HepG2 (cell line): ENCODE data around the gene CLASP1. TPM values are rescaled to one million over a fixed set of nuclear protein-coding genes. Genes with fewer than 3 reads are reported as not detected.

ENCODE experiments used
- ATAC-seq: fragments of 200-7000 bp; cut with Tn5 transposase; 3 replicates; pipeline ENCODE4 v1.9.1; 2020; ENCODE audit warnings: mild to moderate bottlenecking, moderate library complexity
- BruUV-seq: library from RNA; stranded (reverse); fragments of 400-500 nt; replicated peaks from 2 replicates; lab custom pipeline; 2021; lab: Mats Ljungman, UMichigan
- CTCF ChIA-PET: fragments of 300-600 bp; formaldehyde crosslinking; extraction: SDS; loops from one replicate; lab custom pipeline; 2021; ENCODE audit warnings: low total read pairs, inconsistent platforms, low intra/inter-chr PET ratio; lab: Yijun Ruan, JAX
- POLR2A ChIA-PET: fragments of 350-600 bp; sonication (Branson Sonifier 250); formaldehyde crosslinking; loops from one replicate; lab custom pipeline; 2020; ENCODE audit warnings: antibody characterized with exemption, inconsistent platforms; lab: Yijun Ruan, JAX
- DNase-seq: peaks from one replicate; pipeline ENCODE4 v3.0.0-alpha.2; 2015; ENCODE audit warnings: low spot score
- FAIRE-seq: peaks from 3 replicates; lab custom pipeline; 2011; peaks lifted over from hg19 to GRCh38; lab: Jason Lieb, UNC
- H2AFZ ChIP-seq: one replicate; pipeline ENCODE4 v1.6.1; 2011; ENCODE audit warnings: low read length, inconsistent platforms
- H3K27ac ChIP-seq: fragments of 300-600 bp; 3 replicates; pipeline ENCODE4 v1.8.0; 2011; ENCODE audit warnings: mixed run types, mild to moderate bottlenecking, mixed read lengths, low read length, inconsistent platforms; ENCODE audit not compliant: insufficient read depth; ENCODE audit errors: extremely low read length
- H3K27me3 ChIP-seq, 2 experiments: fragments of 200-600 bp in 1 of 2; 2 replicates in 1 of 2; 3 replicates in 1 of 2; pipeline versions ENCODE4 v1.6.0 to v1.8.0; 2011; ENCODE audit warnings: low read length in 2 of 2, mild to moderate bottlenecking in 2 of 2, moderate library complexity in 2 of 2, inconsistent platforms in 1 of 2; ENCODE audit not compliant: insufficient read depth in 2 of 2, control insufficient read depth in 1 of 2
- H3K36me3 ChIP-seq, 2 experiments: fragments of 200-600 bp in 1 of 2; replicated peaks in 1 of 2; 2 replicates in 1 of 2; 3 replicates in 1 of 2; pipeline versions ENCODE4 v1.5.1 to v1.8.0; 2011; ENCODE audit warnings: low read length in 2 of 2, inconsistent platforms in 1 of 2; ENCODE audit not compliant: insufficient read depth in 2 of 2, control insufficient read depth in 1 of 2
- H3K4me1 ChIP-seq: 2 replicates; pipeline ENCODE4 v1.5.1; 2012; ENCODE audit warnings: low read length, inconsistent platforms; ENCODE audit not compliant: insufficient read depth
- H3K4me2 ChIP-seq: 2 replicates; pipeline ENCODE4 v1.6.0; 2011; ENCODE audit warnings: low read depth, low read length, inconsistent platforms
- H3K4me3 ChIP-seq, 3 experiments: fragments of 200-600 bp in 1 of 3; sonication (generic), shearing (Covaris generic) in 1 of 3; replicated peaks in 1 of 3; 2 replicates each; pipeline ENCODE4 v1.5.1; 2011 to 2016; ENCODE audit warnings: low read length in 3 of 3, inconsistent platforms in 2 of 3, low read depth in 2 of 3, mild to moderate bottlenecking in 2 of 3, control low read depth in 1 of 3, mixed read lengths in 1 of 3; ENCODE audit not compliant: insufficient read depth in 1 of 3
- H3K79me2 ChIP-seq: one replicate; pipeline ENCODE4 v1.6.1; 2011; ENCODE audit warnings: low read length, inconsistent platforms; ENCODE audit not compliant: insufficient read depth
- H3K9ac ChIP-seq: 2 replicates; pipeline ENCODE4 v1.6.0; 2011; ENCODE audit warnings: mild to moderate bottlenecking, low read depth, low read length, inconsistent platforms; ENCODE audit not compliant: insufficient read depth
- H3K9me3 ChIP-seq: 2 replicates; pipeline ENCODE4 v1.5.1; 2012; ENCODE audit warnings: mild to moderate bottlenecking, low read length
- H4K20me1 ChIP-seq: 2 replicates; pipeline ENCODE4 v1.6.0; 2011; ENCODE audit warnings: inconsistent platforms, mild to moderate bottlenecking, low read length, moderate library complexity; ENCODE audit not compliant: insufficient read depth
- FOXO1 ChIP-seq: sonication (generic); formaldehyde crosslinking; IDR thresholded peaks from 2 replicates; pipeline ENCODE4 v1.4.0; 2020; ENCODE audit warnings: missing genetic modification reagents
- NR2F1 ChIP-seq, 2 experiments: fragments of 450-650 bp in 1 of 2; formaldehyde crosslinking in 1 of 2; IDR thresholded peaks; 2 replicates each; pipeline versions ENCODE4 v1.5.0 to v1.6.1; 2016 to 2020; ENCODE audit warnings: mild to moderate bottlenecking in 1 of 2, missing compliant biosample characterization in 1 of 2, missing genetic modification reagents in 1 of 2, moderate library complexity in 1 of 2
- RBM22 ChIP-seq: fragments of 200-400 bp; formaldehyde crosslinking; optimal IDR thresholded peaks from 2 replicates; pipeline ENCODE3; 2017; ENCODE audit warnings: mild to moderate bottlenecking, low read length, moderate library complexity
- ZNF883 ChIP-seq: sonication (generic); formaldehyde crosslinking; IDR thresholded peaks from 2 replicates; pipeline ENCODE4 v1.5.1; 2020; ENCODE audit warnings: mild to moderate bottlenecking, missing genetic modification reagents; ENCODE audit errors: not compliant biosample characterization
- WGBS: methylation state at CpG from one replicate; pipeline ENCODE4 v1.1.6; 2017; ENCODE audit warnings: low lambda C conversion rate; 5-methylcytosine and 5-hydroxymethylcytosine counted together
- in situ Hi-C: cut with HindIII; loops from 2 replicates; pipeline ENCODE4 v1.10.0; 2017; ENCODE audit warnings: low pct_unique_long_range_greater_than_20kb; ENCODE audit not compliant: extremely low pct_ligation_motif_present
- intact Hi-C: fragments of 100-400 bp; cut with micrococcal nuclease; formaldehyde crosslinking; loops from one replicate; pipeline ENCODE4 v1.10.0; 2022; ENCODE audit not compliant: unreplicated experiment
- polyA plus RNA-seq, 8 experiments: library from polyadenylated mRNA; depleted of rRNA in 3 of 8; stranded (reverse) in 7 of 8; unstranded in 1 of 8; fragments of >200 nt; fragmentation: Illumina TruSeq in 4 of 8; extraction: Trizol in 4 of 8; gene quantifications; 2 replicates each; pipeline versions ENCODE4 v1.2.1 to v1.2.3, GENCODE V29; 2011 to 2016; ENCODE audit warnings: low read depth in 4 of 8, missing spikeins in 1 of 8, mixed read lengths in 1 of 8; ENCODE audit not compliant: insufficient read depth in 1 of 8
- total RNA-seq, 5 experiments: library from RNA; depleted of rRNA; stranded (reverse); fragments of >200 nt; fragmentation: Illumina TruSeq; extraction: Trizol; gene quantifications; 2 replicates each; pipeline ENCODE4 v1.2.3, GENCODE V29; 2016; ENCODE audit warnings: low read depth in 1 of 5
- TF ChIP-seq, protein P1 (sequence below): sonication (generic); formaldehyde crosslinking; IDR thresholded peaks from 2 replicates; pipeline ENCODE4 v1.8.1; 2023; ENCODE audit warnings: missing genetic modification reagents, inconsistent platforms, borderline replicate concordance
- TF ChIP-seq, protein P2 (sequence below): sonication (generic); formaldehyde crosslinking; IDR thresholded peaks from 2 replicates; pipeline ENCODE4 v1.5.0; 2020; ENCODE audit warnings: mild to moderate bottlenecking, missing genetic modification reagents

The CLASP1 gene
- total and polyA plus RNA-seq, 2 of the 13 experiments (the other 11 are each of a cell fraction or from before 2014, with no cell fraction given), result 11.7 to 47.9 TPM

- Histone ChIP-seq H3K4me3 (no peak overlapping the region), H3K27ac (no peak overlapping the region), H2AFZ (no peak overlapping the region), H3K9ac (no peak overlapping the region), H4K20me1 (no peaks in the 10 kb centered on the region), H3K27me3 (no peaks in the 10 kb centered on the region), H3K79me2 (no peaks in the 10 kb centered on the region), H3K4me1 (peaks cover 17% of the 10 kb centered on the region), H3K36me3 (peaks cover 29 to 66% of the 10 kb centered on the region in 2 experiments), H3K4me2 (no peak overlapping the region), H3K9me3 (no peaks in the 10 kb centered on the region)
- POLR2A ChIA-PET, result no interaction called here
- intact Hi-C loops, result no loop called here
- WGBS, result 93% methylated on average over 5 of the region's 5 CpGs
- no peak for ATAC-seq
- FAIRE-seq, result no peak
- in situ Hi-C loops, result no loop called here
- no TSS peak for BruUV-seq
- no peak for DNase-seq
- CTCF ChIA-PET, result no interaction called here
- TF ChIP-seq, protein P1, sequence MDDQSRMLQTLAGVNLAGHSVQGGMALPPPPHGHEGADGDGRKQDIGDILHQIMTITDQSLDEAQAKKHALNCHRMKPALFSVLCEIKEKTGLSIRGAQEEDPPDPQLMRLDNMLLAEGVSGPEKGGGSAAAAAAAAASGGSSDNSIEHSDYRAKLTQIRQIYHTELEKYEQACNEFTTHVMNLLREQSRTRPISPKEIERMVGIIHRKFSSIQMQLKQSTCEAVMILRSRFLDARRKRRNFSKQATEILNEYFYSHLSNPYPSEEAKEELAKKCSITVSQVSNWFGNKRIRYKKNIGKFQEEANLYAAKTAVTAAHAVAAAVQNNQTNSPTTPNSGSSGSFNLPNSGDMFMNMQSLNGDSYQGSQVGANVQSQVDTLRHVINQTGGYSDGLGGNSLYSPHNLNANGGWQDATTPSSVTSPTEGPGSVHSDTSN (CRISPR knock-in tag), result no peak
- TF ChIP-seq RBM22 (no peak), ZNF883 (CRISPR knock-in tag) (no peak), NR2F1 (CRISPR knock-in tag; IDR thresholded peaks at IDR 0.05) (no peak), FOXO1 (CRISPR knock-in tag) (no peak)
- TF ChIP-seq, protein P2, sequence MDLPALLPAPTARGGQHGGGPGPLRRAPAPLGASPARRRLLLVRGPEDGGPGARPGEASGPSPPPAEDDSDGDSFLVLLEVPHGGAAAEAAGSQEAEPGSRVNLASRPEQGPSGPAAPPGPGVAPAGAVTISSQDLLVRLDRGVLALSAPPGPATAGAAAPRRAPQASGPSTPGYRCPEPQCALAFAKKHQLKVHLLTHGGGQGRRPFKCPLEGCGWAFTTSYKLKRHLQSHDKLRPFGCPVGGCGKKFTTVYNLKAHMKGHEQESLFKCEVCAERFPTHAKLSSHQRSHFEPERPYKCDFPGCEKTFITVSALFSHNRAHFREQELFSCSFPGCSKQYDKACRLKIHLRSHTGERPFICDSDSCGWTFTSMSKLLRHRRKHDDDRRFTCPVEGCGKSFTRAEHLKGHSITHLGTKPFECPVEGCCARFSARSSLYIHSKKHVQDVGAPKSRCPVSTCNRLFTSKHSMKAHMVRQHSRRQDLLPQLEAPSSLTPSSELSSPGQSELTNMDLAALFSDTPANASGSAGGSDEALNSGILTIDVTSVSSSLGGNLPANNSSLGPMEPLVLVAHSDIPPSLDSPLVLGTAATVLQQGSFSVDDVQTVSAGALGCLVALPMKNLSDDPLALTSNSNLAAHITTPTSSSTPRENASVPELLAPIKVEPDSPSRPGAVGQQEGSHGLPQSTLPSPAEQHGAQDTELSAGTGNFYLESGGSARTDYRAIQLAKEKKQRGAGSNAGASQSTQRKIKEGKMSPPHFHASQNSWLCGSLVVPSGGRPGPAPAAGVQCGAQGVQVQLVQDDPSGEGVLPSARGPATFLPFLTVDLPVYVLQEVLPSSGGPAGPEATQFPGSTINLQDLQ (CRISPR knock-in tag), result no peak
Observed at GRCh38 chr2:121377646-121378045, 271.6 kb downstream of the CLASP1 start.
